ENCODE data around the gene EDIL3.

DNA sequence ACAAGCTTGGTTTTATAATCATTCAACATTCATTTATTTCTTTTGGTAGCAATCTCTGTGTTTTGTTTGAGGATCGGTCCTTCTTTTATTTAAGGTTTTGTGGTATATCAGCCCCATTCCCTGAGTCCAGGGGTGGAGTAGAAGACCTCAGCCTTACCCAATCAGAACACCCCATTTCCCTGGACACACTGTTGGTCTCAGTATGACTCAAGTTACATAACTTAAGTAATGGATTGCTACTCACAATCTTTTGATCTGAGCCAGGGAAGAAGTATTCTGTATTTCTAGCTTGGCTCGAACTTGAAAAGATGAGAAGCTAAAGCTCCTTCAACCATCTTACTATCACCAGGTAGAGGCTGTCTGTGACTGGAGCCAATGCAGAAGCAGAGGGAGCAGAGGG is 488.8 kb downstream of the EDIL3 start:
- TF ChIP-seq CTCF (IDR thresholded peaks at IDR 0.05) (no peak), POLR2A (IDR thresholded peaks at IDR 0.05) (no peak)

Data from esophagus squamous epithelium (tissue), 4 donors.